Cerebellar cortex (tissue), 1 donor: Measurements from ENCODE around the gene SZRD1.

Source experiments
- DNase-seq: peaks from one replicate; pipeline ENCODE4 v3.0.0-alpha.2; 2015; ENCODE audit warnings: low spot score

Gene SZRD1

GRCh38 chr1:16367258-16367967, 371 bp downstream of the SZRD1 start:
- DNase-seq: no peak

- no peak for DNase-seq
Measured at GRCh38 chr1:16367968-16368890, 1.2 kb downstream of the SZRD1 start.

- no peak for DNase-seq
Measured at GRCh38 chr1:16369821-16370220, 2.8 kb downstream of the SZRD1 start.

GRCh38 chr1:16371725-16372124, 4.7 kb downstream of the SZRD1 start:
- no peak for DNase-seq

GRCh38 chr1:16372535-16373285, 5.7 kb downstream of the SZRD1 start:
- no peak for DNase-seq

- DNase-seq: no peak
Measured at GRCh38 chr1:16374266-16374665, 7.2 kb downstream of the SZRD1 start.

GRCh38 chr1:16375521-16376340, 8.7 kb downstream of the SZRD1 start:
- DNase-seq: no peak

- no peak for DNase-seq
Measured at GRCh38 chr1:16376971-16377370, 9.9 kb downstream of the SZRD1 start.

GRCh38 chr1:16378443-16378842, 11.4 kb downstream of the SZRD1 start:
- no peak for DNase-seq

GRCh38 chr1:16380868-16381267, 13.8 kb downstream of the SZRD1 start:
- no peak for DNase-seq

GRCh38 chr1:16383888-16384287, 16.8 kb downstream of the SZRD1 start:
- DNase-seq: no peak

GRCh38 chr1:16385659-16386453, 18.8 kb downstream of the SZRD1 start:
- peak; percentile 51 for DNase-seq

GRCh38 chr1:16386454-16387113, 19.5 kb downstream of the SZRD1 start:
- DNase-seq: peak; percentile 77

- DNase-seq: no peak
Measured at GRCh38 chr1:16387201-16388188, 20.5 kb downstream of the SZRD1 start.

GRCh38 chr1:16391411-16391810, 24.4 kb downstream of the SZRD1 start:
- no peak for DNase-seq

- no peak for DNase-seq
Measured at GRCh38 chr1:16392740-16393569, 25.9 kb downstream of the SZRD1 start.

- DNase-seq: peak; percentile 95
Measured at GRCh38 chr1:16393570-16394521, 26.8 kb downstream of the SZRD1 start.
